ENCODE measurements around the gene ERN1.

ERN1 gene

DNA sequence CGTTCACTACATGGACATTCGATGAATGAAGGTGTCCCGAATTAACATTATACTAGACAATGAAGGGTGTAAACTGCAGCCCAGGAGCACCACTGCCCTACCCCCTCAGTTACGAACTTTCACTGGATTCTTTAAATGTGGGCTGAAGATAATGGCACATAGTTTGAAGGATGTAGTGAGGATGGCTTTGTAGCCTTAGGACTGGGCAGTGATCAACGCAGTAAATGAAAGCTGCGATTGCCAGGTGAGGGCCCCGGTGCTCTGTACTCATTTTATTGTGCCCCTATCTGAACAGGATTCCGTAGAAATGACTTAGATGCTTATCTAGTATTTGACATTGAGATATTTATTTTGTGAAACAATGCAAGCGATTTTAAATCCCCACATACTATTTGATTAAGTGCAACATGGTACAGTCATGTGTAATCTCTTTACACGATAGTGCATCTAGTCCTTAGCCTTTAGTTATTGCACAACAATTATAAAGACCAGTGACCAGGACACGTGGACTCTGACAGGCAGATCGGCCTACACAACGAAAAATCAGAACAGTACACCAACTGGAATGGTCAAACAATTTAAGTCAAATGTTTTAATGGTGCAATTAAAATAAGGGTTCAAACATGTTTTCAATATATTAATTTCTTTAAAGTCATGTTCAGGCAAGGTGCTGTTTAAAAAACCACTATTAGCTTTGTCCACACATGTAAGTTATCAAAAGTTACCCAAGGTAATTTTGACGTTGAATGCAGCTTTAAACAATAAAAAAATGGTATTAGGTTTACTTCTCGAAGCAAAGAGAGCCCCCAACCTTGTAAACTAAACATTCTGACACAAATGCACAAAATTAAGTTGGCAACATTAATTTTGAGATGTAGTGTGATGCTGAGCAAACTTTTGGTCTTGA, 17.4 kb upstream of the ERN1 start (continued):
- TF ChIP-seq TSHZ1 (tag by site-specific recombination; IDR thresholded peaks at IDR 0.05; ENCODE audit: borderline replicate concordance) (no peak), ZNF174 (tag by site-specific recombination; IDR thresholded peaks at IDR 0.05) (no peak), ZBTB20 (tag by site-specific recombination; IDR thresholded peaks at IDR 0.05) (peak; percentile 75), GLI4 (tag by site-specific recombination; IDR thresholded peaks at IDR 0.05) (no peak), ZNF837 (tag by site-specific recombination; IDR thresholded peaks at IDR 0.05) (no peak), ZNF211 (tag by site-specific recombination; IDR thresholded peaks at IDR 0.05; ENCODE audit: low read depth) (no peak), INSM2 (tag by site-specific recombination; IDR thresholded peaks at IDR 0.05) (no peak), KLF7 (tag by site-specific recombination; IDR thresholded peaks at IDR 0.05; ENCODE audit: borderline replicate concordance) (no peak), PRDM1 (tag by site-specific recombination; IDR thresholded peaks at IDR 0.05) (0 out of 2 replicates have a peak, but pooled peaks have one; percentile 14), BCL11B (tag by site-specific recombination; IDR thresholded peaks at IDR 0.05; ENCODE audit: low read depth) (no peak)
- TF ChIP-seq, protein P1, sequence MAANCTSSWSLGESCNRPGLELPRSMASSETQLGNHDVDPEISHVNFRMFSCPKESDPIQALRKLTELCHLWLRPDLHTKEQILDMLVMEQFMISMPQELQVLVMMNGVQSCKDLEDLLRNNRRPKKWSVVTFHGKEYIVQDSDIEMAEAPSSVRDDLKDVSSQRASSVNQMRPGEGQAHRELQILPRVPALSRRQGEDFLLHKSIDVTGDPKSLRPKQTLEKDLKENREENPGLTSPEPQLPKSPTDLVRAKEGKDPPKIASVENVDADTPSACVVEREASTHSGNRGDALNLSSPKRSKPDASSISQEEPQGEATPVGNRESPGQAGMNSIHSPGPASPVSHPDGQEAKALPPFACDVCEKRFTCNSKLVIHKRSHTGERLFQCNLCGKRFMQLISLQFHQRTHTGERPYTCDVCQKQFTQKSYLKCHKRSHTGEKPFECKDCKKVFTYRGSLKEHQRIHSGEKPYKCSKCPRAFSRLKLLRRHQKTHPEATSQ (tag by site-specific recombination; IDR thresholded peaks at IDR 0.05): no peak
- TF ChIP-seq, protein P2, sequence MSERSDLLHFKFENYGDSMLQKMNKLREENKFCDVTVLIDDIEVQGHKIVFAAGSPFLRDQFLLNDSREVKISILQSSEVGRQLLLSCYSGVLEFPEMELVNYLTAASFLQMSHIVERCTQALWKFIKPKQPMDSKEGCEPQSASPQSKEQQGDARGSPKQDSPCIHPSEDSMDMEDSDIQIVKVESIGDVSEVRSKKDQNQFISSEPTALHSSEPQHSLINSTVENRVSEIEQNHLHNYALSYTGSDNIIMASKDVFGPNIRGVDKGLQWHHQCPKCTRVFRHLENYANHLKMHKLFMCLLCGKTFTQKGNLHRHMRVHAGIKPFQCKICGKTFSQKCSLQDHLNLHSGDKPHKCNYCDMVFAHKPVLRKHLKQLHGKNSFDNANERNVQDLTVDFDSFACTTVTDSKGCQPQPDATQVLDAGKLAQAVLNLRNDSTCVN (tag by site-specific recombination; optimal IDR thresholded peaks at IDR 0.05): no peak

GRCh38 chr17:64146418-64147109, 16.6 kb upstream of the ERN1 start:
- ChIA-PET CTCF (interaction anchor here (0.8 to 8.1 kb wide), 8 partner anchors 14 to 274 kb away, joined by 3 to 59 read pairs (median 6); no protein-coding TSS in a partner anchor), POLR2A (interaction anchor here (0.6 to 2.7 kb wide), 33 partner anchors 8 to 264 kb away, joined by 3 to 19 read pairs (median 5); partner anchors contain the start of genes ERN1, GH1 and TEX2)
- TF ChIP-seq SP3 (tag by site-specific recombination; IDR thresholded peaks at IDR 0.05) (no peak), HIC1 (tag by site-specific recombination; IDR thresholded peaks at IDR 0.05) (0 out of 2 replicates have a peak, but pooled peaks have one; percentile 1)

More at GRCh38 chr17:64146418-64147109, 16.6 kb upstream of the ERN1 start:
- H3K27ac ChIP-seq (ENCODE audit: extremely low read depth, low read depth, low read length): peak overlapping the region; percentile 91
- H3K4me3 ChIP-seq (ENCODE audit: low read depth, low read length): peak overlapping the region; percentile 63
- peaks cover 0 to 31% of the 10 kb centered on the region in 2 experiments; a peak in 2 of 3 replicates for H3K36me3 ChIP-seq (ENCODE audit: control insufficient read depth in 2 of 2, insufficient read depth in 1 of 2, low read length in 2 of 2)
- no peaks in the 10 kb centered on the region for H3K9me3 ChIP-seq (ENCODE audit: control insufficient read depth, insufficient read depth, low read depth, low read length)
- no peaks in the 10 kb centered on the region for H3K4me1 ChIP-seq (ENCODE audit: control insufficient read depth, insufficient read depth, low read length)

Measured in HEK293 (cell line).